Measurements from ENCODE around the gene CD248. TPM values are rescaled to one million over a fixed set of nuclear protein-coding genes. Genes with fewer than 3 reads are reported as not detected.

The CD248 gene
- total RNA-seq, 1 donor = 85.1 TPM

DNA sequence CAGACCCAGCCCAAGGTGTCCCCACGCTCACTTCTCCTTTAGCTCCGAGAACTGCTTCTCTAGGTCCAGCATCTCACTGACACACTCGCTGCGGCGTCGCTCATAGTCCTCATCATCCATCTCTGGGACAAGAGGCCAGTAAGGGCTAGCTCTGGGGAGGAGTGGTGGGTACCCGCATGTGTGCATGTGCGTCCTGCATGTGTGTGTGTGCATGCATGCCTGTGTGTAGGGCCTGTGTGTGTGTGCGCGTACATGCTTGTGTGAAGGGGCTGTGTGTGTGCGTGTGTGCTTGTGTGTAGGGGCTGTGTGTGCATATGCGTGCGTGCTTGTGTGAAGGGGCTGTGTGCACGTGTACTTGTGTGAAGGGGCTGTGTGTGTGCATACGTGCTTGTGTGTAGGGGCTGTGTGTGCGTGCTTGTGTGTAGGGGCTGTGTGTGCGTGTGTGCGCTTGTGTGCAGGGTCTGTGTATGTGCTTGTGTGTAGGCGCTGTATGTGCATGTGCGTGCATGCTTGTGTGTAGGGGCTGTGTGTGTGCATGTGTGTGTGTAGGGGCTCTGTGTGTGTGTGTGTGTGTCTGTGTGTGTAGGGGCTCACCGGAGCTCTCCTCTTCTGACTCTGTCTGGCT, 24.8 kb upstream of the CD248 start:
- no peak overlapping the region for H3K4me3 ChIP-seq (ENCODE audit: low read depth, low read length)
- TF ChIP-seq, protein P1, sequence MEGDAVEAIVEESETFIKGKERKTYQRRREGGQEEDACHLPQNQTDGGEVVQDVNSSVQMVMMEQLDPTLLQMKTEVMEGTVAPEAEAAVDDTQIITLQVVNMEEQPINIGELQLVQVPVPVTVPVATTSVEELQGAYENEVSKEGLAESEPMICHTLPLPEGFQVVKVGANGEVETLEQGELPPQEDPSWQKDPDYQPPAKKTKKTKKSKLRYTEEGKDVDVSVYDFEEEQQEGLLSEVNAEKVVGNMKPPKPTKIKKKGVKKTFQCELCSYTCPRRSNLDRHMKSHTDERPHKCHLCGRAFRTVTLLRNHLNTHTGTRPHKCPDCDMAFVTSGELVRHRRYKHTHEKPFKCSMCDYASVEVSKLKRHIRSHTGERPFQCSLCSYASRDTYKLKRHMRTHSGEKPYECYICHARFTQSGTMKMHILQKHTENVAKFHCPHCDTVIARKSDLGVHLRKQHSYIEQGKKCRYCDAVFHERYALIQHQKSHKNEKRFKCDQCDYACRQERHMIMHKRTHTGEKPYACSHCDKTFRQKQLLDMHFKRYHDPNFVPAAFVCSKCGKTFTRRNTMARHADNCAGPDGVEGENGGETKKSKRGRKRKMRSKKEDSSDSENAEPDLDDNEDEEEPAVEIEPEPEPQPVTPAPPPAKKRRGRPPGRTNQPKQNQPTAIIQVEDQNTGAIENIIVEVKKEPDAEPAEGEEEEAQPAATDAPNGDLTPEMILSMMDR (IDR thresholded peaks at IDR 0.05; ENCODE audit: insufficient read depth, low read depth, low read length) = no peak
- DNase-seq (ENCODE audit: low read depth) = no peak

DNA sequence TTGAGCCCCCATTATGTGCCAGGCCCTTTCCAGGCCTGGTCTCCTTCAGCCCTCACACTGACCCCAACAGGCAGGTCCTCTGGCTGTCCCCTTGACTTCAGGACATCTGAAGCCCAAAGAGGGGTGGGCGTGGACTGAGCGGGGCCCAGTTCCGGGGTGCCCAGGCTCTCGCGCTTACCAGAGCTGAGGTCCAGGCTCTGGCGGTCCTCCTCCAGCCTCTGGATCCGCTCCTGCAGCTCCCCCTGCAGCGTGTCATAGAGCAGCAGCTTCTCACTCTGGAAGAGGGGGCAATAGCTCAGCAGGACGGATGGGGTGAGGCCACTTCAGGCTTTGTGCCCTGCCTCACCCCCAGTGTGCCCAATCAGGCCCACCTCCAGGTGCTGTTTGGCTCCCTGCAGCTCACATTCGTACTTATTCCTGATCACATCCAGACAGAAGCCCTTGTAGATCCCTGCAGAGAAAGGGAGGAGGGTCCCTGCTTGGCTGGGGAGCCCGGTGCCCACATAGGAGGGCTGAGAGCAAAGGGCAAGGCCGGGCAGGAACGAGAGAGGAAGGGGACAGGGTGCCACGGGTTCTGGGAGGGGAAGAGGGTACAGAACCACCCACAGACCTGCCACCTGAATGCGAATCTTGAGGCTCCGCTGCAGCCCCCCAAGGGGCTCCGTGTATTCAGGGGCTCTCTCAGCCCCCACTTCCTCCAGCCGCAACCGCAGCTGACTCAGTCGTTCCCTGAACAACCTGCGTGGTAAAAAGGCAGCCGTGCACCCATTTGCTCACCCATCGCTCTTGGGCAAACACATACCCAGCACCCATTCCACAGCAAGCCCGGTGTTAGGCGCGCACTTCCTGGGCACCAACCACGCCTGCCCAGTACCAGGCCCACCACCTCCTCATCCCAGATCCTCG, 24.0 kb upstream of the CD248 start:
- TF ChIP-seq, protein P1 (IDR thresholded peaks at IDR 0.05; ENCODE audit: insufficient read depth, low read depth, low read length) = no peak
- H3K4me3 ChIP-seq (ENCODE audit: low read depth, low read length) = no peak overlapping the region
- DNase-seq (ENCODE audit: low read depth) = no peak

DNA sequence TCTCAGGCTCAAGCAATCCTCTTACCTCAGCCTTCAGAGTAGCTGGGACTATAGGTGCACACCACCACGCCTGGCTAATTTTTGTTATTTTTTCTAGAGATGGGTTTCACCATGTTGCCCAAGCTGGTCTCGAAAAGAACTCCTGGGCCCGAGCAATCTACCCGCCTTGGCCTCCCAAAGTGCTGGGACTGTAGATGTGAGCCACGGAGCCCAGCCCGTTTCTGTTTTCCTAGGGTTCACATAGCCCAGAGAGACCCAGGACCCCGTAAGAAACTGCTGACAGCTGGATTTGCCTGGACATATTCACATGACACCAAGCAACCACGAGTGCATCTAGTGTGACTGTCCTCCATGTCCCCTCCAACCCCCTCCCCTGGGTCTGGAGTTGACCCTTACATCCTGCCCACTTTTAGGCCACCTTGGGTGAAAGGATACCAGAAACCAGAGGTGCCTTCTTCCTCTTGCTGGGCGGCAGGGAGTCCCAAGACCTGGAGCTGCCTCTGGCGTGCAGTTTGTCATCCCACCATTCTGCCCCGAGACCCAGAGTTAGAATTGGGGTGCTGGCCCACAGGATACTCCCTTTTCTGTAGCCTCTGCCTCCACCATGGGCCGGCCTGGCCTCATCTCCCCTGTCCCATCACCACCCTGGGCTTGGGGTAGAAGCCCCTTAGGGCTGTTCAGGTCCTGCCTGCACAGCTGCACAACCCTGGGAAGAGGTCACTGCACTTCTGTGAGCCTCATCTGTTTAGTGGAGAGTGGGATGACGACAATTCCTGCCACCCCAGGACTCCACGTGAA, 23.0 kb upstream of the CD248 start:
- no peak overlapping the region for H3K4me3 ChIP-seq (ENCODE audit: low read depth, low read length)
- TF ChIP-seq, protein P1 (IDR thresholded peaks at IDR 0.05; ENCODE audit: insufficient read depth, low read depth, low read length) = no peak
- no peak for DNase-seq (ENCODE audit: low read depth)

DNA sequence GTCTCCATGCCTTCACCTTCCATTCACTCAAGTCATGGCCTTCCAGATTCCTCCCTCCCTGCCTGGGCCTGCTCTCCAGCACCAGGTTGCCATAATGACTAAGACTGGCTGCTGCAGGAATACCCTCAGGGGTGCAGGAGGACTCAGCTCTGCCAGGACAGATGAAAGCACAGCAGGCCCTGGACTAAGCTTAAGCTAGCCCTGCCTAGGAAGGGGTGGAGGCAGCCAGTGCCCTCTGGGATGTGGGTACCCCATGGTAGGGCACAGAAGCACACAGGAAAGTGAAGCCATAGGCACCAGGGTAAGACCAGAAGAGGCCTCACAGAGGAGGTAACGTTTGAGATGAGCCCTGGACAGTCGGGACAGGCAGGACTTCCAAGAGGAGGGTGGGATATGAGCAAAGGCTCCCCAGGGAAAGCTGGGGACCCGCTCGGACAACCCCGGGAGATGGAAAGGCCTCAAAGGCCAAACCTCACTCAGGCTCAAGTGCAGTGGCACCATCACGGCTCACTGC, 22.4 kb upstream of the CD248 start:
- no peak for DNase-seq (ENCODE audit: low read depth)
- TF ChIP-seq, protein P1 (IDR thresholded peaks at IDR 0.05; ENCODE audit: insufficient read depth, low read depth, low read length) = no peak
- H3K4me3 ChIP-seq (ENCODE audit: low read depth, low read length) = no peak overlapping the region

DNA sequence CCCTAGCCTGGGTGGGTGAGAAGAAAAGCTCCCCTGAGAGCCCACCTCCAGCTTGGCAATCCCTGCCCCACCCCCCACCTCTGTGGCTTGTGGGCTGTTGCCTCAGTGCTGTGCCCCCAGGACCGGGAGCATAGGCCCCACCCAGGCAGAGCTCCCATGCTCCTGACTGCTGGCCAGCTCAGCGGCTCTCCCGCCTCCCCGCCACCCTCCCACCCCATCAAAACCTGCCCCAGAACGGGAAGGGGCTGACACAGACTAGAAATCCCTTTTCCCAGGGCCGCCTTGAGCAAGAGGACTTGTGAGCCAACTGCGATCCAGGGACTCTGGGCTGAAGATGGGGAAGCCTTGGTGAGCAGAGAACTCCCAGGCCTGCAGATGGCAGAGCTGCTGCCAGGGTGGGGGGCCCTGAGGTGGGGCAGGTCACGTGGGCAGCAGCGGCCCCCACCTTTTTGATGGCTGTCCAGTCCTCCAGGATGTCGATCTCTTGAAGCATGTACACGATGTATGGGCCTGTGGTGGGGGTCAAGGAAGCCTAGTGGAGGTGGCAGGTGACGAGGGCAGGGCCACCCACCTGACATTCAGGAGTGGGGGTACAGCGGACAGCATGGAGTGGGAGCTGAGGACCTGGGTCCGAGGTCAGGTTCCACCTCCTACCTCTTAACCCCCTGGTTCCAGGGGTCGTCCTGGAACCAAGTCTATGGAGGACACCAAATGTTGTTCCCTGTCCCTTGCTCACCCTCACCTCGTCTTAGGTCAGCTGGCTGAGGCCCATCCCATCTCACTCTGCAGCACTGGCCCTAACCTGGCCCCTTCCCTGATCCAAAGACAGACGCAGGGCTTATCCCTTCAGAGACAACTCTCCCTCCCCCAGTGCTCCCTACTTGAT, 21.7 kb upstream of the CD248 start:
- TF ChIP-seq, protein P1 (IDR thresholded peaks at IDR 0.05; ENCODE audit: insufficient read depth, low read depth, low read length) = no peak
- DNase-seq (ENCODE audit: low read depth) = no peak
- H3K4me3 ChIP-seq (ENCODE audit: low read depth, low read length) = no peak overlapping the region

All from fibroblast of villous mesenchyme (primary cell).